ENCODE results near the gene P2RX4. TPM values are rescaled to one million over a fixed set of nuclear protein-coding genes. Genes with fewer than 3 reads are reported as not detected.
"Not testable (repeated sequence)": the region's sequence is repeated elsewhere in the genome, so short reads cannot be mapped to it uniquely, and the experiment has no call there.

The P2RX4 gene
- total RNA-seq, 1 experiment from 2014 or later, result 18.7 TPM

- Histone ChIP-seq H3K36me3 (peaks cover 14% of the 10 kb centered on the region), H3K27me3 (no peaks in the 10 kb centered on the region), H3K9me3 (no peaks in the 10 kb centered on the region), H3K4me3 (no peak overlapping the region)
- no peak for DNase-seq
Observed at GRCh38 chr12:121246893-121247557, 37.1 kb downstream of the P2RX4 start.

DNA sequence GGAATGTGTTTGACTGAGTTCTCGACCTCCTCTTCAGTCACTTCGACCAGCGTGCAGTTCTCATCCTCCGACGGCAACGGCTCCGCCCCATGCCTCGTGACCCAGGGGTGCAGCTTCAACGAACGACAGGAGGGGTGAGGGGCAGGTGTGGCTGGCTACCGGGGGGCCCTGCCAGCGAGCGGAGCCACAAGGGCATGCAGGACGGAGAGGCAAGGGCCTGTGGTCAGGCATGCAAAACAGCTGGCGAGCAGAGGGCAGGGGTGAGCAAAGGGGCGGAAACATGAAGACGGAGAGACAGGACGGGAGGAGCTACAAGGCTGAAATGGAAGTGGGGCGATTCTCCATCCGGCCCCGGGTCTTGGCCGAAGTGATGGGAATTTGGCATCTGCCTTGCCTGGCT is 38.7 kb downstream of the P2RX4 start:
- H3K36me3 ChIP-seq, result peaks cover 20% of the 10 kb centered on the region
- H3K27me3 ChIP-seq, result no peaks in the 10 kb centered on the region
- no peaks in the 10 kb centered on the region for H3K9me3 ChIP-seq
- no peak overlapping the region for H3K4me3 ChIP-seq
- no peak for DNase-seq

DNA sequence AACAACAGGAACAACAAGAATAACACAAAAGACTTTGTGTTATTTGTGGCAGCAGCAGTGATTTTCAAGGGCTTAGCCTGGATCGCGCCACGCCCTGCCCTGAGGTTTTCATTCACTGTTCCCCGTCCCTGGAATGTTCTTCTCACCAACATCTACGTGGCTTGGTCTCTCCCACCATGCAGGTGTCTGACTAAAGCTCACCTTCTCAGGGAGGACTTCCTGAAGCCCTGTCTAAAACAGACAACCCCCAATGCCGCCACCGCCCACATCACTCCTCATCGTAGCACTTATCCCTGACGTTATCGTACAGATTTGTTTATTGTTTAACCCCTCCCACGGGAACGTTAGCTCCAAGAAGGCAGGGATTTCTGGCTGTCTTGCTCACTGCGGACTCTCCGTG is 40.4 kb downstream of the P2RX4 start:
- peaks cover 33% of the 10 kb centered on the region for H3K36me3 ChIP-seq
- H3K9me3 ChIP-seq, result no peaks in the 10 kb centered on the region
- no peak overlapping the region for H3K4me3 ChIP-seq
- DNase-seq, result no peak
- H3K27me3 ChIP-seq, result no peaks in the 10 kb centered on the region

GRCh38 chr12:121251838-121252237 is 41.9 kb downstream of the P2RX4 start:
- Histone ChIP-seq H3K4me3 (no peak overlapping the region), H3K9me3 (no peaks in the 10 kb centered on the region), H3K27me3 (no peaks in the 10 kb centered on the region), H3K36me3 (peaks cover 35% of the 10 kb centered on the region)
- no peak for DNase-seq

DNA sequence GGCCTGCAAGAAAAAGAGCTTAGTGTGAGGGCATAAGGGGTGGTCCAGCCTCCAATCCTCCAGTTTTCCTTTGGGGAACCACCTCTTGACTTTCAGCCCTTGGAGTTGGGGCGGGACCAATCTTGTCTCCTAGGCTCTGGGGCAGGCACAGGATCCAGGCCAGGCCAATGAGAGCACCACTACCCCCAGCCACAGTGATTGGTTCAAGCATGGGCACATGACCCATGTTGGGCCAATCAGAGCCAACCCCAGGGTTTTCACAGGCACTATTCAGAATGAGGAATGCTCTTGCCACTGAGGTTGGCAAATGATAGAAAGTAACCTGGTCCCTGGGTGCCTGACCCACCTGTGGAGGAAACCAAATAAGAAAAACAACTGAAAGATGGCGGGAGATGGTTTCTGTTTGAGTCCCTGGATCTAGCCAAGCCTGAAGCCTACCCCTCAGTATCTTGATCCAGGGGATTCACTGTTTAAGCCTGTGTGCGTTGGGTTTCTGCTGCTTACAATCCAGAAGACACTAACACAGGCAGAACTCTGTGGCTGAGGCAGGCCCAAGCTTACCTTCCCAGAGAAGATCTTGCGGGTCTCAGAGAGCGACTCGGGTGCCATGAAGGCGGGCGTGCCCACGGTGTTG is 42.9 kb downstream of the P2RX4 start:
- Histone ChIP-seq H3K27me3 (no peaks in the 10 kb centered on the region), H3K36me3 (peaks cover 35% of the 10 kb centered on the region)
- peak; percentile 37 for DNase-seq

GRCh38 chr12:121253638-121254335 is 43.9 kb downstream of the P2RX4 start:
- Histone ChIP-seq H3K4me3 (no peak overlapping the region), H3K27me3 (no peaks in the 10 kb centered on the region), H3K36me3 (peaks cover 32% of the 10 kb centered on the region), H3K9me3 (no peaks in the 10 kb centered on the region)
- no peak for DNase-seq

More for the DNA sequence above, 42.9 kb downstream of the P2RX4 start:
- no peaks in the 10 kb centered on the region for H3K9me3 ChIP-seq
- H3K4me3 ChIP-seq, result no peak overlapping the region

DNA sequence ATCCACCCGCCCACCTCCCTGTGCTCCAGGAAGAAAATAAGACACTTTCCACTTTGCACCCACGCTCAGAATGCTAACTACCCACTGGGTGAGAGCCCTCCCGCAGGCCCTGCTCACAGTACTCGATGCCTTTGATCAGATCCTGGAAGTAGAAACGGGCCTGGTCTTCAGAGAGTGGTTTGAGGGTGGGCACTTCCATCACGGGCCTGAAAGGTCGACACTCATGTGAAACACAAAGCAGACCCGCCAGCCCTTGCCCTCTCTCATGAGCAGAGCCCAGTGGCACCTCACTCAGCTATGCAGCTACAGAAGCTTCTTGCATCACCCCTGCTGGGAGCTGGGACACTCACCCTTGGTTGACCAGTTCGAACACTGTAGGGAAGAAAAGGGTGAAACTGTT is 45.5 kb downstream of the P2RX4 start:
- Histone ChIP-seq H3K27me3 (no peaks in the 10 kb centered on the region), H3K36me3 (peaks cover 43% of the 10 kb centered on the region), H3K9me3 (no peaks in the 10 kb centered on the region), H3K4me3 (no peak overlapping the region)
- no peak for DNase-seq

GRCh38 chr12:121257704-121258449 is 47.9 kb downstream of the P2RX4 start:
- H3K36me3 ChIP-seq, result peaks cover 46% of the 10 kb centered on the region
- H3K9me3 ChIP-seq, H3K4me3 ChIP-seq, H3K27me3 ChIP-seq, DNase-seq: not testable (repeated sequence)

DNA sequence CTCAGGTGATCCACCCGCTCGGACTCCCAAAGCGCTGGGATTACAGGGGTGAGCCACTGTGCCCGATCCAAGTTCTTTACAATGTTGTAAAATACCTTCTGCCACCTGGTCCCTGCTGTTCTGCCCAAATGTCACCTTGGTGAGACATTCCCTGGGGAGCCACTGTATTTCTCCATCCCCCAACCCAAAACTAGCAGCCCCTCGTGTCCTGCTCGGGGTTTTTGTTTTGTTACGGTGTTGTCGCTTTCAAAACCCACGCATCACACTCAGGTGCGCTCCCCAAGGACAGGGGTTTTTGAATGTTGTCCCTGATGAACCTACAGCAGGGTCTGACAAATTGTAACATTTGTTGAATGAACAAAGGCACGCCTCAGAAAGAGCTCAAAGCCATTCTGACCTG is 49.1 kb downstream of the P2RX4 start:
- Histone ChIP-seq H3K27me3 (no peaks in the 10 kb centered on the region), H3K9me3 (no peaks in the 10 kb centered on the region), H3K4me3 (no peak overlapping the region), H3K36me3 (peaks cover 41% of the 10 kb centered on the region)
- DNase-seq, result no peak

GRCh38 chr12:121260091-121260490 is 50.2 kb downstream of the P2RX4 start:
- H3K9me3 ChIP-seq, result no peaks in the 10 kb centered on the region
- peaks cover 33% of the 10 kb centered on the region for H3K36me3 ChIP-seq
- H3K27me3 ChIP-seq, result no peaks in the 10 kb centered on the region
- no peak for DNase-seq
- no peak overlapping the region for H3K4me3 ChIP-seq

- DNase-seq, result no peak
- Histone ChIP-seq H3K36me3 (peaks cover 29% of the 10 kb centered on the region), H3K27me3 (no peaks in the 10 kb centered on the region), H3K4me3 (no peak overlapping the region), H3K9me3 (no peaks in the 10 kb centered on the region)
Observed at GRCh38 chr12:121261398-121261797, 51.5 kb downstream of the P2RX4 start.

DNA sequence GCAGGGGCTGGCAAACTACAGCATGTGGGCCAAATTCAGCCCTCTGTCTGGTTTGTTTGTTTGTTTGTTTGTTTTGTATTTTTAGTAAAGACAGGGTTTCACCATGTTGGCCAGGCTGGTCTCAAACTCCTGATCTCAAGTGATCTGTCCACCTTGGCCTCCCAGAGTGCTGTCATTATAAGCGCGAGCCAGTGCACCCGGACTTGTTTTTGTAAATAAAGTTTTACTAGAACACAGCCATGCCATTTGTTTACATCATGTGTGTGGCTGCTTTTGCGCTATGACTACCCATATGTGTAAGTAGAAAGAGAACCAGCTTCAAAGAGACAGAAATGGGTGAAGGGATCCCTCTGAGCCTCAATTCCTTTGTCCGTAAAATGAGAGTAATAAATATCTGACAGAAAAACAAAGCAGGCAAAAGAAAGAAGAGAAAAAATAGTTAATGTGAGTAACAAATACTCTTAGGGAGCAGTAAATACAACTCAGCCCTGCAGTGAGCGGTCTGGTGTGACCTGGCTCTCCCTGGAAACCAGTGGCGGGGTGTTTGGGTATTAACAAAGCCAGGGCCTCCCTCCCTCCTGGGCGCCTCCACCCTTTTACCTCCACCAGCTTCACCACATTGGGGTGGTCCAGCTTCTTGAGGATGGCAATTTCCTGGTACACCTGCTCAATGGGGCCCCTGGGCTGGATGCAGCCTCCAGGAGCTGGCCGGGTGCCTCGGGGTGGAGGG is 53.4 kb downstream of the P2RX4 start:
- Histone ChIP-seq H3K9me3 (no peaks in the 10 kb centered on the region), H3K27me3 (no peaks in the 10 kb centered on the region), H3K4me3 (no peak overlapping the region), H3K36me3 (peaks cover 37% of the 10 kb centered on the region)
- DNase-seq, result no peak

- Histone ChIP-seq H3K36me3 (peaks cover 43% of the 10 kb centered on the region), H3K9me3 (no peaks in the 10 kb centered on the region)
- DNase-seq, result no peak
Observed at GRCh38 chr12:121264135-121264534, 54.2 kb downstream of the P2RX4 start.

GRCh38 chr12:121264951-121265515 is 55.1 kb downstream of the P2RX4 start:
- peaks cover 42% of the 10 kb centered on the region for H3K36me3 ChIP-seq

More at GRCh38 chr12:121264135-121264534, 54.2 kb downstream of the P2RX4 start:
- H3K4me3 ChIP-seq, result no peak overlapping the region
- no peaks in the 10 kb centered on the region for H3K27me3 ChIP-seq

GRCh38 chr12:121267822-121268221 is 57.9 kb downstream of the P2RX4 start:
- Histone ChIP-seq H3K4me3 (no peak overlapping the region), H3K27me3 (no peaks in the 10 kb centered on the region), H3K9me3 (no peaks in the 10 kb centered on the region), H3K36me3 (peaks cover 34% of the 10 kb centered on the region)
- DNase-seq, result no peak

More at GRCh38 chr12:121264951-121265515, 55.1 kb downstream of the P2RX4 start:
- H3K4me3 ChIP-seq, result no peak overlapping the region
- no peak for DNase-seq
- no peaks in the 10 kb centered on the region for H3K27me3 ChIP-seq
- H3K9me3 ChIP-seq, result no peaks in the 10 kb centered on the region

GRCh38 chr12:121273364-121273896 is 63.5 kb downstream of the P2RX4 start:
- Histone ChIP-seq H3K9me3 (no peaks in the 10 kb centered on the region), H3K36me3 (peaks cover 29% of the 10 kb centered on the region), H3K4me3 (no peak overlapping the region), H3K27me3 (no peaks in the 10 kb centered on the region)
- DNase-seq, result no peak
